Ureter (tissue), 1 donor: ENCODE results near the gene KCND1. TPM values are rescaled to one million over a fixed set of nuclear protein-coding genes. Genes with fewer than 3 reads are reported as not detected.

Source experiments
- DNase-seq: peaks from one replicate; pipeline ENCODE4 v3.0.0-alpha.2; 2020; ENCODE audit warnings: low spot score
- total RNA-seq: library from RNA; stranded (reverse); gene quantifications from one replicate; pipeline ENCODE4 v1.2.4, GENCODE V29; 2023
- donor health status: DM: yes; HTN: yes; CAD: no.

KCND1 gene
- total RNA-seq, 1 donor from 2014 or later, result 3.4 TPM

GRCh38 chrX:48911412-48912182 is 60.0 kb downstream of the KCND1 start, which contains the start of gene SLC35A2:
Gene SLC35A2, minus strand, starts transcription at chrX:48911646. Its CDS starts 10 bp downstream, at chrX:48911636.
- peak; percentile 87 for DNase-seq

Other genes with a start within 250 kb of the KCND1 start
- not detected for gene GLOD5, start 210.1 kb downstream of the KCND1 start, total RNA-seq
- gene GATA1, start 185.3 kb downstream of the KCND1 start, total RNA-seq, result not detected
- 96.8 TPM for gene HDAC6, start 169.8 kb downstream of the KCND1 start, total RNA-seq
- gene ERAS, start 145.3 kb downstream of the KCND1 start, total RNA-seq, result not detected
- gene PCSK1N, start 136.2 kb downstream of the KCND1 start, total RNA-seq, result 4.5 TPM
- gene TIMM17B, start 74.1 kb downstream of the KCND1 start, total RNA-seq, result 50.6 TPM
- 65.1 TPM for gene PQBP1, start 73.9 kb downstream of the KCND1 start, total RNA-seq
- 38.4 TPM for gene SLC35A2, start 60.2 kb downstream of the KCND1 start, total RNA-seq
- gene PIM2, start 52.8 kb downstream of the KCND1 start, total RNA-seq, result 13.6 TPM
- 53.8 TPM for gene OTUD5, start 14.2 kb downstream of the KCND1 start, total RNA-seq
- gene GRIPAP1, start 30.4 kb upstream of the KCND1 start, total RNA-seq, result 56.8 TPM
- gene TFE3, start 71.5 kb upstream of the KCND1 start, total RNA-seq, result 45.2 TPM
- 16.9 TPM for gene CCDC120, start 87.2 kb upstream of the KCND1 start, total RNA-seq
- gene PRAF2, start 102.2 kb upstream of the KCND1 start, total RNA-seq, result 20.9 TPM
- 60.8 TPM for gene WDR45, start 108.0 kb upstream of the KCND1 start, total RNA-seq
- gene GPKOW, start 151.9 kb upstream of the KCND1 start, total RNA-seq, result 18.2 TPM
- 12.8 TPM for gene MAGIX, start 190.9 kb upstream of the KCND1 start, total RNA-seq
- gene PLP2, start 200.1 kb upstream of the KCND1 start, total RNA-seq, result 141 TPM
- gene PRICKLE3, start 214.5 kb upstream of the KCND1 start, total RNA-seq, result 24.7 TPM
- gene SYP, start 228.3 kb upstream of the KCND1 start, total RNA-seq, result 1.7 TPM